ENCODE measurements around the gene ACAT1.
"Not testable (repeated sequence)": the region's sequence is repeated elsewhere in the genome, so short reads cannot be mapped to it uniquely, and the experiment has no call there.

The ACAT1 gene

DNA sequence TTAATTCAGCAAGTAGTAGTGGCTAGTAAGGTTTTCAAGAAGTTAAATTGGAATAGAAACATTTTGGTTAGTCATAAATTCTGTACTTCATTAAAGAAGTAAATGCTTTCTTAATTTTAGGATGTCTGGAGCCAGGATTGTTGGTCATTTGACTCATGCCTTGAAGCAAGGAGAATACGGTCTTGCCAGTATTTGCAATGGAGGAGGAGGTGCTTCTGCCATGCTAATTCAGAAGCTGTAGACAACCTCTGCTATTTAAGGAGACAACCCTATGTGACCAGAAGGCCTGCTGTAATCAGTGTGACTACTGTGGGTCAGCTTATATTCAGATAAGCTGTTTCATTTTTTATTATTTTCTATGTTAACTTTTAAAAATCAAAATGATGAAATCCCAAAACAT lies 25.8 kb downstream of the ACAT1 start:
- DNase-seq (ENCODE audit: low spot score), result no peak

- DNase-seq (ENCODE audit: low spot score), result no peak
Measured at GRCh38 chr11:108148556-108148955, 27.2 kb downstream of the ACAT1 start.

DNA sequence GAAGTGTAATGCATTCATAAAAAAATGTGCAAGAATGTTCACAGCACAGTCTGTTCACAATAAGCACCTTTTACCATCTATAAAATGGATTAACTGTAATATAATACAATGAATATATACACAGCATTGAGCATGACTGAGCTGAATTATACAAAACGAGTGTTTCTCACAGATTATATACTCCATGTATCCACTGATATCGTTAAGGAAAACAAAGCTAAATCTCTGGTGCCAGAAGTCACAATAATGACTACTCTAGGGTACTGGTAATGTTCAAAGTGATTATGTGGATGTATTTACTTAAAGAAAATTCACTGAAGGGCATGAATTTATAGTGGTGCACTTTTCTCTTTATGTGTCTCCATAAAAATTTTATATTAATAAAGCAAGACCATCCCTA lies 33.2 kb downstream of the ACAT1 start:
- DNase-seq (ENCODE audit: low spot score), result no peak

- DNase-seq (ENCODE audit: low spot score), result no peak
Measured at GRCh38 chr11:108160970-108161566, 39.7 kb downstream of the ACAT1 start.

GRCh38 chr11:108162878-108163277 lies 41.5 kb downstream of the ACAT1 start:
- DNase-seq (ENCODE audit: low spot score), result not testable (repeated sequence)

DNA sequence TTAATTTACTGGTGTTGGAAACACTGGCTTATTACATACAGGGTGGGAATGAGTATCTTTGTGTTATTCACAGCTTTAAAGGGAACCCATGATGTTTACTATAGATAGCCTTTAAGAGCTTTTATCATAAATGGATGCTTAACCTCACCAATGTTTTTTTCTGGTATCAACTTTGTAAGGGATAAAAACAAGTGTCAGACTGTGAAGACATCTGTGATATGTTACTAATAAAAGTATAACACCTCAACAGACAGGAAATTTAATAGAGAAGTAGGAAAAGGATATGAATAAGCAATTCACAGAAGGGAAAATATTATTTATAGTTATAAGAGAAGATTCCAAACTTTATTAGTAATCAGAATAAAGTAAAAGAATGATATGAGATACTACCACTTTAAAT lies 46.3 kb downstream of the ACAT1 start:
- no peak for DNase-seq (ENCODE audit: low spot score)

DNA sequence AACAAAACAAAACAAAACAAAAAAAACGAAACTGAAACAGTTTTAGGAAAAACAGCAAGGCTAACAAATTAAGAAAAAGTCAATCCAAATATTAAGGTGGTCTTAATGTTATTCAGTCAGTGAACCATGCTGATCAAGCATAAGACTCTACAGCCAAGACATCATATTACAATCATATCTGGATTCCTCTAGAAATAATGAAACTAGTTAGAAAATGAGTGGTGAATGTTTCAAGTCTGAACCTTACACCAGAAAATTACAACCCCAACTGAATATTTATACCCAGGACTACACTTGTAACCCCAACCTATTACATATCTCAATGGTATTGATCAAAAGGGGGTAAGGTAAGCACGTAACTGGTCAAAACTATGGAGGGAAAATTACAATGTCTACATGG lies 48.8 kb downstream of the ACAT1 start:
- no peak for DNase-seq (ENCODE audit: low spot score)

- no peak for DNase-seq (ENCODE audit: low spot score)
Measured at GRCh38 chr11:108177570-108177969, 56.2 kb downstream of the ACAT1 start.

DNA sequence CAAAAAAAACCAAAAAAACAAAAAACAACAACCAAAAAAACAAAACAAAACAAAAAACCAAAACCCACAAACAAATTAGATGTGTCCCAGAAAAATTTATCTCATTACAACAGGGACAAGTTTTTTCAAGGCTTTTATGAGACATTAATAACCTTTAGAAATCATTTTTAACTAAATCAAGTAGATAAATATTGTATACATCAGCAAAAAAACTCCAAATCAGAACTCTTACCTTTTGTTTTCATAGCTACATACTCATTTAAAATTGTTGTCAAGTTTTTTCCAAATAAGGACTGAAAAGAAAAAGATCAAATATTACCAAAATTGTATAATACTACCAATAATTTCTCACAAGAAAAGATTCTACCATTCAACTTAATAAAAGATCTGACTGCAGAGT lies 72.4 kb downstream of the ACAT1 start:
- no peak for DNase-seq (ENCODE audit: low spot score)

DNA sequence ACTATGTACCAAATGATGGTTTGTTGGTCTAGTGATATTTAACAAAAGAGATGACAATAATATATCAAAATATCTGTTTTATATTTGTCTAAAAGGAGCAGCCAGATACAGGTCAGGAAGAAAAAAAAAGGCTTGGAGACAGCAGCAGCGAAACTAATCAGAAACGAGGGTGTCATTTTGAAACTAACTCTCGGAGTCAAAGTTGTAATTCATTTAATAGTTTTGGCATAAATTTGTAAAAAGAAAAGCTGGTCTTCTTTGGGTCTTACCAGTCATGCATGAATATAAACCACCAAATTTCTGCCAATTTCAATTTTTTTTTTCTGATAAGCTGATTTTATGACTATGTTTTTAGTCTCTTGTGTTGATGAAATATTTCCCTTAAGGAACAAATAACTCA lies 75.5 kb downstream of the ACAT1 start:
- no peak for DNase-seq (ENCODE audit: low spot score)
